GM19043 (cell line): ENCODE measurements around the gene PGS1.

Experiments used
- ATAC-seq: cut with Tn5 transposase; IDR thresholded peaks from one replicate; pipeline ENCODE4 v1.9.1; 2021; ENCODE audit warnings: low read depth; ENCODE audit not compliant: unreplicated experiment

PGS1 gene

GRCh38 chr17:78468366-78468765 is 89.9 kb downstream of the PGS1 start:
- ATAC-seq, result no peak

- no peak for ATAC-seq
These were observed 91.0 kb downstream of the PGS1 start for GRCh38 chr17:78469443-78469842.

GRCh38 chr17:78471635-78472034 is 93.2 kb downstream of the PGS1 start:
- no peak for ATAC-seq

DNA sequence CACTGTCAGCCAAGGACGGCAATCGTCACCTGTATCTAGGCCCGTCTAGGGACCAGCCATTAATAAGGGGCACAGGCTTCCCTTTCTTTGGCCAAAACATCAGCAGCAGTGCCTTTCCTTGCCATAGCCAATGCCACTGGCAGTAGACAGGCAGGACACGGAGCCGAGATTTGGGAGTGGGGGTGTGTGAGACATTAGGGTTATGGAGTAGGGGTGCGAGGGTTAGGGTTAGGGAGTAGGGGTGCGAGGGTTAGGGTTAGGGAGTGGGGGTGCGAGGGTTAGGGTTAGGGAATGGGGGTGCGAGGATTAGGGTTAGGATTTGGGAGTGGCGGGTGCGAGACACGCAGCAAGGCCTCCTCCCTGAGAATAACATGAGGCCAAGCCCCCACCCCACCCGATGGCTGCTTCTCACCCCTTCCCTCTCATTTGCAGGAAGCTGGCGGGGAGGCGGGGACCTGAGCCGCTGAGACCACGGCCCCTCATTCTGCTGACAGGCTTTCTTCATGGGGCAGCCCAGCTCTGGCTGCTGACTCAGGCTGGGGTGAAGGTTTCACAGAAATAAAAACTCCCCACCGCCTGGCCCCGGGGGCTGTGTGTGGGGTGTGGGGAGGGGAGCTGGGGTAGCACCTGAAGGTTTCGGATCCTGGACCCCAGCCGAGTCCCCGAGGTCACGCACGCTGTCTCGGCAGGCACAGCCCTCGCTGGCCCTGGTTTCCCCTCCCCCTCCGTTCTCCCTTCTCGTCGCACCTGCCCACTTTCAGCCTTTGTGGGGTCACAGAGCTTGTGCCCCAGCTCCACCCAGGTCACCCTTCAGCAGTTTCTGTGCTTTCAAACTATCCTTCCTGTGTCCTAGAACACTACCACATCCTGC is 93.8 kb downstream of the PGS1 start:
- no peak for ATAC-seq

DNA sequence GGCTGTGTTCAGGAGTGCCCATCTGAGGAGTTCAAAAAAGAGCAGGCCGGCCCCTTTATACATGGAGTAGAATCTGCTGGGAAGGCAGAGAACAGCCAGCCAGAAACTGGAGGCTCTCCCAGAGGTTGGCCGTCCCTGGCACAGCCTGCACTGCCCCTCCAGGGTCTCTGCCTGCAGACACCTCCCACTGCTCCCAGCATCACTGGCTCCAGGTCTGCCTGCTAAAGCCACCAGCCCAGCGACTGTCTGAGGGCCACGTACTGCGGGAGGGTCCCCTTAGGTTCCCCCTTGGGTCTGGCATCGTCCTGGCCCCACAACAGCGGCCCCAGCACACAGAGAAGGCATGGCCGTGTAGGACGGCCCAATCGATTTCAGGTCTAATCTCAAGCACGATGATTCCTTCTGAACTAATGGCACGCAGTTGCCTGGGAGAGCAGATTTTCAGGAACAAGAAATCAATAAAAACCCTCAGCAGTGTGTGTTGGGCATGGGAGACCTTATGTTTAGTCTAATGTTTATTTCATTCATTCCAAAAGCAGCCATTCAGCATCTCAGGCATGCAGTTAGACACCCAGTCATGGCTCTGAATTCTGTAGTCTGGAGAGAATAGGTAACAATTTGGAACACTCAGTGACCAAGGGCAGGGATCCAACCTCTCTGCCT is 95.6 kb downstream of the PGS1 start:
- ATAC-seq, result no peak
